B cell (primary cell): Measurements from ENCODE around the gene NDUFS5. TPM values are rescaled to one million over a fixed set of nuclear protein-coding genes. Genes with fewer than 3 reads are reported as not detected.
"Not testable (repeated sequence)": the region's sequence is repeated elsewhere in the genome, so short reads cannot be mapped to it uniquely, and the experiment has no call there.

Experiments used
- ATAC-seq: fragments of 200-7000 bp; cut with Tn5 transposase; one replicate; pipeline ENCODE4 v1.10.0; 2021; ENCODE audit warnings: low read depth, mild to moderate bottlenecking, moderate number of reproducible peaks, moderate library complexity
- CTCF ChIA-PET: fragments of 350-600 bp; sonication (Branson Sonifier 250); formaldehyde crosslinking; loops from one replicate; lab custom pipeline; 2021; ENCODE audit warnings: antibody characterized with exemption, inconsistent platforms; lab: Charles Lee
- POLR2A ChIA-PET: fragments of 350-600 bp; sonication (Branson Sonifier 250); formaldehyde crosslinking; loops from one replicate; lab custom pipeline; 2021; ENCODE audit warnings: antibody characterized with exemption; lab: Charles Lee
- DNase-seq: peaks from one replicate; pipeline ENCODE4 v3.0.0; 2013
- H2AFZ ChIP-seq: 2 replicates; pipeline ENCODE4 v1.6.1; 2012; ENCODE audit warnings: mild to moderate bottlenecking, low read depth, low read length; ENCODE audit not compliant: insufficient read depth, poor library complexity, severe bottlenecking
- H3K27ac ChIP-seq, 2 donors: 1 replicate in 1 of 2; 2 replicates in 1 of 2; pipeline ENCODE4 v1.5.1; 2012 to 2013; ENCODE audit warnings: low read length in 2 of 2, mild to moderate bottlenecking in 2 of 2, moderate library complexity in 1 of 2
- H3K27me3 ChIP-seq, 4 experiments: fragments of 200-600 bp in 1 of 4; sonication (generic) in 1 of 4; replicated peaks in 1 of 4; 1 replicate in 2 of 4; 2 replicates in 2 of 4; pipeline versions ENCODE4 v1.6.1 to v1.7.0; 2013 to 2016; ENCODE audit warnings: low read length in 3 of 4, mild to moderate bottlenecking in 2 of 4, mixed read lengths in 1 of 4, moderate library complexity in 1 of 4; ENCODE audit not compliant: insufficient read depth in 4 of 4, control insufficient read depth in 3 of 4; ENCODE audit errors: control extremely low read depth in 1 of 4
- H3K36me3 ChIP-seq, 2 experiments: replicated peaks in 1 of 2; 1 replicate in 1 of 2; 2 replicates in 1 of 2; pipeline versions ENCODE4 v1.6.1 to v1.7.1; 2013; ENCODE audit warnings: low read length in 1 of 2; ENCODE audit not compliant: insufficient read depth in 2 of 2, control insufficient read depth in 1 of 2; ENCODE audit errors: control extremely low read depth in 1 of 2, extremely low read depth in 1 of 2
- H3K4me1 ChIP-seq, 2 donors: fragments of 200-600 bp in 1 of 2; sonication (generic) in 1 of 2; 1 replicate in 1 of 2; 2 replicates in 1 of 2; pipeline versions ENCODE4 v1.5.1 to v1.6.1; 2013 to 2017; ENCODE audit warnings: low read length in 2 of 2; ENCODE audit not compliant: control insufficient read depth in 2 of 2, insufficient read depth in 2 of 2
- H3K4me2 ChIP-seq: replicated peaks from 2 replicates; pipeline ENCODE3; 2012; ENCODE audit warnings: mild to moderate bottlenecking, low read depth, low read length; ENCODE audit not compliant: poor library complexity, severe bottlenecking
- H3K4me3 ChIP-seq, 5 experiments: fragments of 200-600 bp in 1 of 5; sonication (generic) in 1 of 5; 1 replicate in 3 of 5; 2 replicates in 2 of 5; pipeline versions ENCODE4 v1.5.1 to v1.7.0; 2011 to 2016; ENCODE audit warnings: low read length in 4 of 5, mild to moderate bottlenecking in 4 of 5, low read depth in 2 of 5, control low read depth in 1 of 5, moderate library complexity in 1 of 5; ENCODE audit not compliant: insufficient read depth in 1 of 5; ENCODE audit errors: control extremely low read depth in 1 of 5, extremely low read depth in 1 of 5
- H3K79me2 ChIP-seq: fragments of 200-600 bp; sonication (generic); one replicate; pipeline ENCODE4 v1.6.0; 2016; ENCODE audit warnings: low read length; ENCODE audit not compliant: control insufficient read depth, insufficient read depth
- H3K9ac ChIP-seq: fragments of 200-600 bp; sonication (generic); 2 replicates; pipeline ENCODE4 v1.6.1; 2017; ENCODE audit warnings: mild to moderate bottlenecking, low read length, moderate library complexity
- H3K9me3 ChIP-seq, 3 donors: one replicate each; pipeline versions ENCODE4 v1.6.1 to v1.7.1; 2013; ENCODE audit warnings: low read length in 2 of 3; ENCODE audit not compliant: control insufficient read depth in 2 of 3, insufficient read depth in 1 of 3; ENCODE audit errors: control extremely low read depth in 1 of 3
- H4K20me1 ChIP-seq: 2 replicates; pipeline ENCODE4 v1.6.0; 2012; ENCODE audit warnings: mild to moderate bottlenecking, low read length; ENCODE audit not compliant: insufficient read depth, control insufficient read depth, poor library complexity, severe bottlenecking
- H3K27ac Mint-ChIP-seq: one replicate; pipeline ENCODE4 v1.8.0; 2021; ENCODE audit warnings: mixed read lengths
- H3K27me3 Mint-ChIP-seq: one replicate; pipeline ENCODE4 v1.8.0; 2021; ENCODE audit warnings: mixed read lengths
- H3K4me1 Mint-ChIP-seq: one replicate; pipeline ENCODE4 v1.8.0; 2021; ENCODE audit warnings: mixed read lengths
- H3K4me3 Mint-ChIP-seq: one replicate; pipeline ENCODE4 v1.8.0; 2021; ENCODE audit warnings: mixed read lengths
- H3K9me3 Mint-ChIP-seq: one replicate; pipeline ENCODE4 v1.8.0; 2022; ENCODE audit warnings: mixed read lengths; ENCODE audit not compliant: insufficient read depth
- CTCF ChIP-seq: fragments of 200-600 bp; IDR thresholded peaks from one replicate; pipeline ENCODE4 v1.8.0; 2022; ENCODE audit warnings: antibody characterized with exemption, mild to moderate bottlenecking
- EZH2 ChIP-seq: IDR thresholded peaks from 2 replicates; pipeline ENCODE4 v1.6.1; 2012; ENCODE audit warnings: borderline replicate concordance, low read depth, mild to moderate bottlenecking, moderate library complexity, low read length; ENCODE audit not compliant: insufficient read depth, poor library complexity, severe bottlenecking
- WGBS: methylation state at CpG from one replicate; pipeline ENCODE4 v1.1.5; 2013; ENCODE audit warnings: missing lambda C conversion rate; ENCODE audit not compliant: insufficient coverage; 5-methylcytosine and 5-hydroxymethylcytosine counted together
- intact Hi-C: fragments of 100-400 bp; cut with micrococcal nuclease; formaldehyde crosslinking; loops from one replicate; pipeline ENCODE4 v1.10.0; 2022
- polyA minus RNA-seq: library from RNA; depleted of rRNA, polyadenylated mRNA; stranded (reverse); fragments of >200 nt; gene quantifications from 2 replicates; pipeline ENCODE4 v1.2.3, GENCODE V29; 2012
- polyA plus RNA-seq: library from polyadenylated mRNA; depleted of rRNA; stranded (reverse); fragments of >200 nt; gene quantifications from 2 replicates; pipeline ENCODE4 v1.2.3, GENCODE V29; 2012
- total RNA-seq, 2 donors: library from RNA; stranded (reverse); fragments of 120-200 nt in 1 of 2; gene quantifications; 1 replicate in 1 of 2; 2 replicates in 1 of 2; pipeline versions ENCODE4 v1.2.3 to v1.2.4, GENCODE V29; 2013 to 2022

The NDUFS5 gene
- 47.2 and 55.8 TPM in 2 replicates for total RNA-seq
- 122 TPM for total RNA-seq (2013)
- polyA plus RNA-seq: 85.5 and 303 TPM in 2 replicates
- 45.1 and 92.3 TPM in 2 replicates for polyA minus RNA-seq

- Mint-ChIP-seq H3K4me1 (peaks cover 20% of the 10 kb centered on the region), H3K27me3 (no peaks in the 10 kb centered on the region), H3K9me3 (no peaks in the 10 kb centered on the region), H3K27ac (peak within 1 kb of the TSS; percentile 86), H3K4me3 (peak within 1 kb of the TSS; percentile 89)
- TF ChIP-seq EZH2 (no peak), CTCF (no peak)
- no peaks in the 10 kb centered on the region for H3K27me3 ChIP-seq
- H3K9me3 ChIP-seq: no peaks in the 10 kb centered on the region
- DNase-seq (peak; percentile 88), ATAC-seq (peak; percentile 91)
- 1% methylated on average over 47 of the region's 47 CpGs for WGBS
- peaks cover 25% of the 10 kb centered on the region for H3K79me2 ChIP-seq
- intact Hi-C loops: loop anchor here (1.0 to 10.0 kb wide), 4 partner anchors 35 to 167 kb away; partner anchors contain the start of genes AKIRIN1, MYCBP and RRAGC
- peaks cover 0 to 13% of the 10 kb centered on the region in 2 experiments for H3K36me3 ChIP-seq
- H3K4me2 ChIP-seq: peak within 1 kb of the TSS; percentile 72
- H3K9ac ChIP-seq: peak within 1 kb of the TSS; percentile 84
- peak within 1 kb of the TSS; percentile 88 to 92 for H3K27ac ChIP-seq
- peak within 1 kb of the TSS; percentile 93 for H2AFZ ChIP-seq
- peak within 1 kb of the TSS; percentile 85 to 98 (median 98) for H3K4me3 ChIP-seq
- peaks cover 10 to 16% of the 10 kb centered on the region in 2 donors for H3K4me1 ChIP-seq
- ChIA-PET POLR2A (interaction anchor here (0.6 kb wide), 1 partner anchor 29 kb away, joined by 3 read pairs; no protein-coding TSS in a partner anchor), CTCF (interaction anchor here (0.7 to 0.8 kb wide), 2 partner anchors 231 to 1167 kb away, joined by 3 read pairs; partner anchors contain the start of gene MTF1)
- H4K20me1 ChIP-seq: peaks cover 14% of the 10 kb centered on the region
Measured at GRCh38 chr1:39026051-39026865, at the start of gene NDUFS5. NDUFS5 (plus strand) TSS chr1:39026350; CDS start chr1:39028725, 2,375 bp downstream.

DNA sequence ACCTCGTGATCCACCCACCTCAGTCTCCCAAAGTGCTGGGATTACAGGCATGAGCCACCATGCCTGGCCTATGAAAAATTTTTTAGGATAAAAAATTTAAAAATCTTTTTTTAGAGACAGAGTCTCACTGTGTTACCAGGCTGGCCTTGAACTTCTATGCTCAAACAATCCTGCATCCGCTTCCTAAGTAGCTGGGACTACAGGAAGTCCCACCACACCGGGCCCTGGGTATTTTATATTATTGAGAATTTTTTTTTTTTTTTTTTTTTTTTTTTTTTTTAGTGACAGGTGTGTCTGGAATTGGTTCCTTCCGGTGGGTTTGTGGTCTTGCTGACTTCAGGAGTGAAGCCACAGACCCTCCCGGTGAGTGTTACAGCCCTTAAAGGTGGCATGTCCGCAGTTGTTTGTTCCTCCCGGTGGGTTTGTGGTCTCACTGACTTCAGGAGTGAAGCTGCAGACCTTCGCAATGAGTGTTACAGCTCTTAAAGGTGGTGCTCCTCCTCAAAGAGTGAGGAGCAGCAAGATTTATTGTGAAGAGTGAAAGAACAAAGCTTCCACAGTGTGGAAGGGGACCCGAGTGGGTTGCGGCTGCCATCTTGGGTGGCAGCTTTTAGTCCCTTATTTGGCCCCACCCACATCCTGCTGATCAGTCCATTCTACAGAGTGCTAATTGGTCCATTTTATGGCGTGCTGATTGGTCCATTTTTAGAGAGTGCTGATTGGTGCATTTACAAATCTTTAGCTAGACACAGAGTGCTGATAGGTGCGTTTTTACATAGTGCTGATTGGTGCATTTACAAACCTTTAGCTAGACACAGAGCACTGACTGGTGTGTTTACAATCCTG lies 48.5 kb upstream of the NDUFS5 start:
- H3K4me3 ChIP-seq, H3K4me1 Mint-ChIP-seq, H3K36me3 ChIP-seq, H3K9ac ChIP-seq, H4K20me1 ChIP-seq, intact Hi-C loops, H3K4me2 ChIP-seq, H3K4me1 ChIP-seq, H3K27me3 Mint-ChIP-seq, H3K27ac ChIP-seq, H3K9me3 Mint-ChIP-seq, H2AFZ ChIP-seq, H3K79me2 ChIP-seq, H3K4me3 Mint-ChIP-seq, DNase-seq, H3K27ac Mint-ChIP-seq, H3K27me3 ChIP-seq, ATAC-seq: not testable (repeated sequence)
- POLR2A ChIA-PET: interaction anchor here (0.6 to 0.7 kb wide), 2 partner anchors 9 to 317 kb away, joined by 3 to 4 read pairs; no protein-coding TSS in a partner anchor
- CTCF ChIA-PET: interaction anchor here (0.6 kb wide), 1 partner anchor 1164 kb away, joined by 4 read pairs; no protein-coding TSS in a partner anchor
- 58% methylated on average over 6 of the region's 12 CpGs for whole genome bisulfite sequencing
- H3K9me3 ChIP-seq: peaks cover 0 to 17% (median 0%) of the 10 kb centered on the region in 3 donors

GRCh38 chr1:38978245-38978542 lies 48.0 kb upstream of the NDUFS5 start:
- H3K27ac Mint-ChIP-seq, H3K9ac ChIP-seq, H3K27me3 ChIP-seq, DNase-seq, H2AFZ ChIP-seq, intact Hi-C loops, H3K4me1 ChIP-seq, H3K27ac ChIP-seq, ATAC-seq, H3K36me3 ChIP-seq, H3K4me3 ChIP-seq, H3K79me2 ChIP-seq, H4K20me1 ChIP-seq, H3K4me3 Mint-ChIP-seq, POLR2A ChIA-PET, H3K9me3 Mint-ChIP-seq, H3K27me3 Mint-ChIP-seq, H3K4me2 ChIP-seq, H3K4me1 Mint-ChIP-seq: not testable (repeated sequence)
- CTCF ChIA-PET: interaction anchor here (0.6 kb wide), 1 partner anchor 1163 kb away, joined by 4 read pairs; no protein-coding TSS in a partner anchor
- peaks cover 0 to 17% (median 0%) of the 10 kb centered on the region in 3 donors for H3K9me3 ChIP-seq
- 95% methylated on average over 4 of the region's 6 CpGs for WGBS
